Ovary (tissue), 3 donors: ENCODE data around the gene MCOLN2.

Experiments used
- CTCF ChIP-seq, 3 donors: fragments of 450-650 bp in 2 of 3; fragments of 200-600 bp in 1 of 3; IDR thresholded peaks; one replicate each; pipeline versions ENCODE4 v1.5.1 to v1.8.0; 2016 to 2022; ENCODE audit warnings: antibody characterized with exemption in 3 of 3, mild to moderate bottlenecking in 1 of 3
- EP300 ChIP-seq: sonication (generic); formaldehyde crosslinking; IDR thresholded peaks from one replicate; pipeline ENCODE4 v1.6.1; 2017; ENCODE audit warnings: antibody characterized with exemption
- POLR2A ChIP-seq: fragments of 450-650 bp; IDR thresholded peaks from one replicate; pipeline ENCODE4 v1.6.1; 2017; ENCODE audit warnings: antibody characterized with exemption, mild to moderate bottlenecking, moderate library complexity
- donor health status: DM: no; HTN: no; CAD: no.

- TF ChIP-seq CTCF (IDR thresholded peaks at IDR 0.05) (no peak), POLR2A (no peak), EP300 (no peak)
These were observed 112.1 kb downstream of the MCOLN2 start for GRCh38 chr1:84884671-84885389.
